ENCODE results near the gene ALPK3.

DNA sequence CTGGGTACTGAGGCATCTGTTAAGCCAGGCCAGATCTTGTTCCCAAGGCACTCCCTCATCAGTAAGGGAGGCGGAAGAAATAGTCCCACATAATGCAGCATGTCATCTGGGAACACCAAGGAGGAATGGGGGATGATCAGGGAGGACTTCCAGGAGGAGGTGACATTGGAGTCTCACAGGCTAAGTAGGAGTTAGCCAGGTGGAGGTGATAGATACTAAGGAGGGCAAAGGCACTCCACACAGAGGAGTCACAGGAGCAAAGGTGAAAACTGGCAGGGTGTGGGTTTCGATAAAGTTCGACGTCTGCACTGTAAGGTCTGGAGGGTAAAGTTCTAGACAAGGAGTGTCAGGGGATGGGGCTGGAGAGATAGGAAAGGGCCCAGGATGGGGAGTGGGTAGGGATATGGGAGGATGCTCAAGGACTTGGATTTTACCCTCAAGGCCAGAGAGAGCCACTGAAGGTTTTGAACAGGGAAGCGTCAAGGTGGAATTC lies 73.6 kb downstream of the ALPK3 start:
- TF ChIP-seq CTCF (IDR thresholded peaks at IDR 0.05 in 4 of 5, conservative IDR thresholded peaks at IDR 0.05 in 1 of 5) (no peak), POLR2A (IDR thresholded peaks at IDR 0.05) (no peak)
